HG03558 (cell line): Measurements from ENCODE around the gene SFTPB.
"Not testable (repeated sequence)": the region's sequence is repeated elsewhere in the genome, so short reads cannot be mapped to it uniquely, and the experiment has no call there.

ENCODE experiments used
- ATAC-seq: cut with Tn5 transposase; IDR thresholded peaks from one replicate; pipeline ENCODE4 v1.9.1; 2021; ENCODE audit warnings: moderate number of reproducible peaks; ENCODE audit not compliant: unreplicated experiment; ENCODE audit errors: extremely low read depth

SFTPB gene

DNA sequence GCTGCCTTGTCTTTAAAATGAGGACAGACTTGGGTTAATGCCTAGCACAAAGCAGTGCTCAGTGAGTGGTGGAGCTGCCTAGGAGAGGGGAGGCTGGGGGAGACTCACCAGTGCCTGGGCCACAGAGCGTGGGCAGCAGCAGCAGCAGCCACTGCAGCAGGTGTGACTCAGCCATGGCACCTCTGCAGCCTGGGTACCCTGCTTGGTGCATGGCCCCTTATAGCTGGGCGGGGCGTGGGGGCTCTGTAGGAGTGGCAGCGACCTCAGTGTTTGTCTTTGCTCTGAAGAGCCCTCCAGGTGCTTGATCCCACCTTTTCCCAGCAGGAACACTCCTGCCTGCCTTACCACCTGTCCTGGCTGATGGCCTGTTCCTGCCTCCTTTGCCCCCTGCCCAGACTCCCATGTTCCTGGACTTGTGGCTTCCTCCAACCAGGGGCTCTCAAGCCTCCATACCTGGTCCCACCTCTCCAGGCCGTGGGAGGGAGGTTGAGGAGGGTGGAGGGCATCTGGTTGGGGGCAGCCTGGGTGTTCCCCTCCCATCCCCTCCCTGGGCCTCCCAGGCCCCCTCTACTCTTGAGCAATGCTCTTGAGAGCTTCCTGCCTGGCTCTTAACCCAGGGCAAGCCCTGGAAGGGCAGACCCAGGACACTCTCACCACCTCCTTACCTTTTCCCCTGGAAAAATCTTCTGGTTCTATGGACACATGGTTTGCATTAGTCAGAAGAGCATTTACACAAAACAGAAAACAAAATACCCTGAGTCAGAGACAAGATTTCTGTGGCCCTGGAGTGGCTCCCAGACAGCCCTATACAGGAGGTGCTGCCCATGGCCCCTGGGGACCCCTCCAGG lies at the start of gene SFTPB:
SFTPB (minus strand) TSS at position 191 of the 848 bp plus-strand sequence; CDS start at position 175, 16 bp downstream.
- ATAC-seq: no peak

DNA sequence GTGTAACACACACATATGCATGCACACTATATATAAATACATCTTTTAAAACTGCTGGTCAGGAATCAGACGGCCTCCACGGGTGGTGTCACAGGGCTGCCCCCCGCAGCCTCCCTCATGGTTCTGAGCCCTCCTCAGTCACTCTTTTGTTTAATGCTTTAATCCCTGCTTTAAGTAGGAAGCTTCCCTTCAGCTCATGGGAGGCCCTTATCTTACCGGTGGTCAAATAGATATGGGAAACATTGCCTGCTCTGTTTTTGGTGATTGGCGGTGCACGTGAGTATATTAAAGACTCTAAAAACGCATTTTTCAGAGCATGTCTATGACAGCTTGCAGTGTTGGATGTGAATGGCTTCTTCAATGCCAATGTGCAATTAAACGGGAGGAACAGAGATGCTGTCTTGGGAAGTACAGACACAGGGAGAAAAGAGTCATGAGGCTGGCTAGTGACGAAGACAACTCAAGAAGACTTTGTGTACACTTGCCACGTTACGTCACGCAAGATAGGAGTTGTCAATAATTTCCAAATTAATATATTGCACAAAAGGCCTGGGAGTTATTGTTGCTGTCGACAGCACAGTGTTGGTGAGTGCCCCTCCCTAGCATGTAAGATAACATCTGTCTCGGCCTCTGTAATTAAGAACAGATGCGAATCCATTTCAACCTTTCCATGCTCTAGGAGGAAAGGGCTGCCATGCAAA lies 49.5 kb upstream of the SFTPB start:
- ATAC-seq: no peak

DNA sequence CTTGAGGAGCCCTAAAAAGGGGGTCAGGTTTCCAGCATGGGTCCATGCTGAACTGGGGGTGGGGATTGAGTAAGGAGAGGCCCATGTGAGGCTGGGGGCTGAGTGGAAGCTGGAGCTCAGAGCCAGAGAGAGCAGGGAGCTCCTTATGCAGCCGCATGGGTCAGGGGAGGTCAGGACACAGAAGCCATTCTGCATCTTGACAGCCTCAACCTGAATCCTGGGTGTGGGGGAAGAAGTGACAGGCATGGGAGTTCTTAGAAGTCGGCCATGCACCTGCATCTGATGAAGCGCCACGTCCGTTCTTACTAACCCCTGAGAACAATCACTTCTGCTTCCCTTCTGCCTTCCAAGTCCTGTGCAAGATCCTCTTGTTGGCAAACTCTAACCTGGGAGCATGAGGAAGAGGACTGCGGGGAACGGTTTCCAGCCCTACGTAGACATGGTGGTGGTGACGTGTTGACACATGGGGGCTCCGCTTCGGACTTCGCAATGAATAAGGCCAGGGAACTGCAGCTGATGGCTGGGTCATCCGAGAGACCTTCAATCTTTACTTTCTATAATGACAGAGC lies 48.4 kb upstream of the SFTPB start:
- ATAC-seq: no peak

DNA sequence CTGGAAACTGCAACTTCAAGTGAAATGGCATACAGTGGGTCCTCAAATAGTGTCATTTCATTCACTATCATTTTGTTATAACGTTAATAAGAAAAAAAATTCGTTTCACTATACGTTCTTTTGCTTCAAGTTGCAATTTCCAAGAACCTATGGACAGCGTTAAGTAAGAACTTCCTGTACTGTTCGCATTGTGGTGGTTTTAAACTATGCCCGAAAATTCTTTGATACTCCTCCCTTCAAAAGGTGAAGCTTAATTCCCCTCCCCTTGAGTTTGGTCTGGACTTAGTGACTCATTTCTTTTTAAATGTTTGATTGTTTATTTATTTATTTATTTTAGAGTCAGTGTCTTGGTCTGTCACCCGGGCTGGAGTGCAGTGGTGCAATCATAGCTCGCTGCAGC lies 46.8 kb upstream of the SFTPB start:
- no peak for ATAC-seq

DNA sequence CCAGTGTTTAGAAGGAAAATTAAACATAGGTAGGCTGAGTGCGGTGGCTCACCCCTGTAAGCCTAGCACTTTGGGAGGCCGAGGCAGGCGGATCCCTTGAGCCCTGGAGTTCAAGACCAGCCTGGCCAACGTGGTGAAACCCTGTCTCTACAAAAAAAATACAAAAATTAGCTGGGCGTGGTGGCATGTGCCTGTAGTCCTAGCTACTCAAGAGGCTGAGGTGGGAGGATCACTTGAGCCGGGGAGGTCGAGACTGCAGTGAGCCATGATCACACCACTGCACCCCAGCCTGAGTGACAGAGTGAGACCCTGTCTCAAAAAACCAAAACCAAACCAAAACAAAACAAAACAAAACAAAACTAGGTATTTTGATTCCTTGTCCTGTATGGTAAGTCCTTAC lies 46.4 kb upstream of the SFTPB start:
- ATAC-seq: not testable (repeated sequence)

DNA sequence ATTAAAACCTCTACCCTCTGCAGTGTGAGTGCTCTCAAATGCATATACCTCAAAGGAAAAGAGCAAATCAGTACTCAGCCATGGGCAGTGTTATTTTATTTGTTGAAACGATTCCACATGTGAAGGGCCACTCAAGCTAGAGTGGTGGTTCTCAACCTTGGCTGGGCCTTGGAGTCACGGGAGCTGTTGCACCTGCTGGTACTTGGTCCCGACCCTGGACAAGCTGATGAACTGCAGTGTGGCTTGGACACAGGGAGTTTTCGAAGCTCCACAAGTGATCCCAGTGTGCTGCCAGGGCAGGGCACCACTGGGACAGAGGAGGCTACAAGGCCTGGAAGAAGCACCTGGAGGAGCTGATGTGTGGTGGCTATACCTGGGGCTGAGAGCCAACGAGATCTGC lies 45.8 kb upstream of the SFTPB start:
- no peak for ATAC-seq

DNA sequence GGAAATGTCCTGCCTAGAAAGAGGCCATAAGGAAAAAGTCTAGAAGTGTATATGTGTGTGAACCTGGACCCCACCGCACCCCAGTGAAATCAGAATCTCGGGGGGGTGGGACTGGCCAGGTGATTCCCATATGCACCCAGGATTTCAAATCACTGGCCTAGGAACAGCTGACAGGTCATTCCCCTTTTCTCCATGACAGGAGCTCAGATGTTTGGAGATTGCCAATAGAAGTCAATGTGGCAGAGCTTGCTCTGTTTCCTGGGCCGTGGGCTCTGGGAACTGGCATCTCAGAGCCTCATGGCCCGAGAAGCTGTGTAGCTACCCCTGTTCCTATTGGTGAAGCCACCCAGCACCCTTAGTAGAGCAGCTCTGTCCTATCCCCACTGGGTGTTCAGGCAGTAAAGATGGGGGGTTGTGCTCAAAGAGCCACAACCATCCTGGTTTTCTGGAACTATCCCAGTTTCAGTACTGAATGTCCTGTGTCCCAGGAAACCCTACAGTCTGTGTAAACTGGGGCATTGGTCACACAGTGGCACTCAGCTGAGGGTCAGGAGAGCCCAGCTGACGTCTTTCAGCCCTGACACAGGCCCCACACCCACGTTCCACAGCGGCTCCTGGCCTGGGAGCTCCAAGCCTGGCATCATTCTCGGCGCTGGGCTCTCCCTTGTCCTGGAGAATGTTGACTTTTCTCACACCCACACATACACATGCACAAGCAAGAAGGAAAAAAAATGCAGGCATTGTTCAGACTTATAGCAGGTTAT lies 45.0 kb upstream of the SFTPB start:
- no peak for ATAC-seq

DNA sequence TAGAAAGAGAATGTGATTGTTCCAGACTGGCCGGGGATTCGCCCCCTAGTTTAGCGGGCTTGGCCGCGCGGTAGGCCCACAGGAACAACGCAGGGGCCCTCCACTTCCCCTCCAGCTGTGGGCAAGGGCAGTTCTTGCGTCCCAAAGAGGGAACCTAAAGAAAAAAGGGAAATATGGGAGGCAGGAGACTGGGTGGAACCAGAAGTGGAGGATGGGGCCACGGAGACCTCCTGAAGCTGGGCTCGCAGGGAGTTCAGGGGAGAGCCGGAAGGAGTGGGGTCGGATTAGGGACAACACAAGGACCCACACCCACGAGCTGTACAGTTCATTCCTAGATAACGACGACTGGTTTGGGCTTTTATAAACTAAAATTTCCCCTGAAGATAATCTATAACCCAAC lies 44.3 kb upstream of the SFTPB start:
- ATAC-seq: no peak

DNA sequence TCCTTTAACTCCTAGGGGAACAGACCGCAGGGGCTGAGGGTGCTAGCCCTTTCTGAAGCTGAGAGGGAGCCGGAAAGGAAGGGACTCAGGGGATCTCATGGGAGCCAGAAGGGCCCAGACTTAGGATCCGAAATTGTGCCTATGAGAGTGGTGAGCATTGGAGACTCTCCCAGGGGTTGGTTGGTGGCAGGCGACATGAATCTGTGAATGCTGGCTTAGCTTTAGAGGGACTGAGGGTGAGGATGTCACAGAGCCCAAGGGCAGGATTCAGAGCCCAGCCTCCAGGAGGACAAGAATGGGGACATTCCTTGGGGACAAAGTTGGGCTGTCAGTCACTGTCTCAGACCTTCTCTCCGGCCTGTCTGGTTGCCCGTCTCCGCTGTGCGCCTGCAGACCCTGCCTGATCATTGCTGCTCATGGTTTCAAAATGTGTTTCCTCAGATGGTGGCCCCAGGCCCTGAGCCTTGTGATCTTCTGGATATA lies 43.6 kb upstream of the SFTPB start:
- ATAC-seq: no peak

DNA sequence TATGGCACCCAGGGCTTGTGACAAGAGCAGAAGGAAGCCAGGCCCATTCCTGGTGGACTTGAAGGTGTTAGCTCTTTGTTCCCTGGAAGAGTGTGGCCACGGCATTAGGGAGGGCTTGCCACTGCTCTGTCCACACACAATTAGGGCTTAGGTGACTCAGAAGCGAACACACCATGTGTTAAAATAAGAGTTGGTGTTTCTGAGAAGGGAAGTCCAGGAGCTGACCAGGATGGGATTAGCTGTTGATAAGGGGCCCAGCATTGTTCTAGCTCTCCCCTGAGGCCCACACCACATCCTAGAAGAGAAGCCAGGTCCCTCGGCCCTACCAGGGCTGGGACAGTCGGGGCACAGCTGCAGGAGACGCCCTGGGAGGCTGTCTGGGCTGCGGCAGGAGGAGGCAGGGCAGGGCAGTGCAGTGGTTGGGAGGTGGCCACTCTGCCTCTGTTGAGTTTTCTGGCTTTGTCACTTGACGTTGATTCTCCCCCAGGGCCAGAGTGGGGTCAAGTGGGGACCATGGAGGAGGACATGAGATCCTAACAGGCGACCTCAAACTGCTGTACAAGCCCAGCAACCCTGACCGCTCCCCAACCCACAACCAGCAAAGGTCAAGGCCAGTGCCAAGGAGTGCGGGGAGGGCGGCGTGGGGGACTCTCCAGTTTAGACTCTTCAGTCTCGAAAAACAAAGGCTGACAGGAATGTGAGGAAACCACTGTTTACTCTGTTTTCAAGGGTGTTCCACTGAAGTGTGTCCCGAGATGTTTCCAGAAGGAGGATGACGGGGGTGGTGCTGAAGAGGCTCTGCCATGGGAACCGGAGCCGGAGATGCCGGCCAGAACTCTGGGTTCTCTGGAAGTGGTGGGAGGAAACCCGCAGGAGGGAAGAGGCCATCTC lies 42.9 kb upstream of the SFTPB start:
- no peak for ATAC-seq

DNA sequence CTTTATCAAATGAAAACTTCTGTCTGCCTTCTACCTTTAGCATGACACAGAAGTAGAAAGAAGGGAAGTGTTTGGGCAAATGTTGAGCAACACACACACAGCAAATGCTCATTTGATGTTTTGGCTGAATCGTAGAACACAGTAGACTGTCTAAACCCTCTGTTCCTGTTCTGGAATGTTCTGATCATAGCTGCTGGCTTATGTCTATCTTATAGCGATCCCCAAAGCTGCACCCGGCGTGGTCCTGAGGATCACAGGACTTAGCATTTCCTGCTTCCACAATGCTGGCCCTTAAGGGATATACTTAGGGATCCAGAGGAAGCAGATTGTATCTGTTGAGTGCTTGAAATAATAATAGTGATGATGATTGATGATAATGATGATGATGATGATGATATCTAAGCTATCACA lies 41.4 kb upstream of the SFTPB start:
- no peak for ATAC-seq

DNA sequence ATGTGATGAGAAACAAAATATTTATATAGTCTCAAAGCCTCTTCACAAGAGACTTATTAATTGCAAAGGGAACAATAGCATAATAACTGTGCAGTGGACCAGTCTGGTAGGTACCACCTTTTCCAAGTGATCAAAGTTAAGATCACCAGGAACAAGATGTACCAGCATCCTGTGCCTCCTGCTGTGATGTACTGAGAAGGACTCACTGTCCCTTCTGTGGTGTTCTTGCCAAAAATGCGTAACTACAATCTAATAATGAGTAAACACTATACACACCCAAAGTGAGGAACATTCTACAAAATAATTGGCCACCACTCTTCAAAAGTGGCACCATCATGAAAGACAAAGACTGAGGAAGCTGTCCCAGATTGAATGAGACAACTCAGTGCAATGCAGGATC lies 40.6 kb upstream of the SFTPB start:
- no peak for ATAC-seq

DNA sequence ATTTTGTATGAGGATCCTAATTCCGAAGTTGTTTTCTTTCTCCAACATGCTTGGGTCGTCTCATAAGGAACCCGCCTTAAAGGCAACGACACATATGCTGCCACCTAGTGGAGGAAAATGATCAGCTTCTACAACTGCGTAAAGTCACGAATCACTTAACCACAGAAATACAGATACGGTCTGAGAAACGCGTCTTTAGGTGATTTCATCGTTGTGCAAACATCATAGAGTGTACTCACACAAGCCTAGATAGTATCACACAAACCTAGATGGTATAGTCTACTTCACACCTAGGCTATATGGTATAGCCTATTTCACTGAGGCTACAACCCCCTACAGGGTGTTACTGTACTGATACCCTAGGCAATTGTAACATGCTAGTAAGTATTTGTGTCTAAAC lies 39.3 kb upstream of the SFTPB start:
- no peak for ATAC-seq

DNA sequence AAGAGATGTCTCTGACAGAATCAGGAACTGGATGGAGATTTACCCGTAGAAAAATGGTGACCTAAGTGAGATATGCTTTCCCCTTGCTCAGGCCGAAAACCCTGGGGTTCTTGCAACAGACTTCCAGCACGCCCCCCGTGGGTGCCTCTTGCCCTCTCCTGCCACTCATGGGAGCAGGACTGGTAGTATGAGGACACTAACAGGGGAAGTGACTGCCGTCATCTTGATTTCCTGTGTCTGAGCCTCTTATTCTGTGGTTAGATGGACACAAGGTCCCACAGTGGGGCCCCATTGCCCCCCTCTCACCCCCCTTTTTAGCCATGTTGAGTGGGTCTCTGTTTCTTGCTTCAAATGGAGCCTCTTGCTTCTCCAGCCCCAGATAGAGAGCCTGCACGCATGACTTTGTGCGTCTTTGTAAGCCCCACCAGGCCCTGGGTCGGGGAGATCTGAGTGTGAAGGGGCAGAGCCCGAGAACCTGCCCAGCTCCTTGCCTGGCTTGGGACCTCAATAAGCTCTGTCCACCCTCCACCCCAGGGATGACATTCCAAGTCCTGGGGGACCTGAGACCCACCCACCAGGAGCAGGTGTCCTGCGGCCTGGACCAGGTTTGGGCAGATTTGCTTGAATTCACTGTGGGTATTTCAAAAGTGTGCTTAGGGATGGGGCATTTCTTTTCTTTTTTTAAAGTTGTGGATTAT lies 38.7 kb upstream of the SFTPB start:
- no peak for ATAC-seq

DNA sequence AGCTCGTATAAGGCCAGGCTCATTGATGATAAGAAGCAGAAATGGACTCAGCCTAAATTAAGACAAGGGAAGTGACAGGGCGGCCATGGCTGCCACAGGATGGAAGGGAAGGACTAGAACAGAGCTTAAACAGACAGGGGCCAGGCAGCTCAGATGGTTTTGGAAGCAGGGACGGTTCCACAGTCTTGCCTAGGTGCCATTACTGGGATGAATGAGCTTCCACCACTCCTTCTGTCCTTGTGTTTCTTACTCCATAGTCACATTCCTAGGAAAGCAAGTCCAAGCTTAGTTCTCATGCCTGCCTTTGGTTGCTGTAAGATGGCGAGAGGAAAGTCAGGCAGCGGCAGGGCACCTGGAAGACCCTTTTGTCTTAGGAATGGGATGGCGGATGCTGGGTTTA lies 38.1 kb upstream of the SFTPB start:
- ATAC-seq: no peak

DNA sequence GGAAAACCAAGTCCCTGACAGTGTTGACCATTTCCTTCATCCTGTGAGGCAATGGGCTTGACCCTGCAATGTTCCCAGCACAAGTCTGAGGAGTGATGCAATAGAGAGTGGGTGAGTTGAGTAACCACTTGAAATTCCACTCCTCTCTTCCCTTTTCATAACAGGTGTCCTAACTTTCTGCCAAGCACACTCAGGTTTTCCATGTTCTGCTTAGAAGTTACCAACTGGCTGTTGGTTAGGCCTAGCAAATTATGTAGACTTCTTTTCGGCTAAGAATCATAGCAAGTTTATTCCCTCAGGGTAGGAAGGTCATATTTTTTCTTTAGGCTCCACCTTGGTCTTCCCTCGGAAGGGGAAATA lies 37.7 kb upstream of the SFTPB start:
- ATAC-seq: no peak

DNA sequence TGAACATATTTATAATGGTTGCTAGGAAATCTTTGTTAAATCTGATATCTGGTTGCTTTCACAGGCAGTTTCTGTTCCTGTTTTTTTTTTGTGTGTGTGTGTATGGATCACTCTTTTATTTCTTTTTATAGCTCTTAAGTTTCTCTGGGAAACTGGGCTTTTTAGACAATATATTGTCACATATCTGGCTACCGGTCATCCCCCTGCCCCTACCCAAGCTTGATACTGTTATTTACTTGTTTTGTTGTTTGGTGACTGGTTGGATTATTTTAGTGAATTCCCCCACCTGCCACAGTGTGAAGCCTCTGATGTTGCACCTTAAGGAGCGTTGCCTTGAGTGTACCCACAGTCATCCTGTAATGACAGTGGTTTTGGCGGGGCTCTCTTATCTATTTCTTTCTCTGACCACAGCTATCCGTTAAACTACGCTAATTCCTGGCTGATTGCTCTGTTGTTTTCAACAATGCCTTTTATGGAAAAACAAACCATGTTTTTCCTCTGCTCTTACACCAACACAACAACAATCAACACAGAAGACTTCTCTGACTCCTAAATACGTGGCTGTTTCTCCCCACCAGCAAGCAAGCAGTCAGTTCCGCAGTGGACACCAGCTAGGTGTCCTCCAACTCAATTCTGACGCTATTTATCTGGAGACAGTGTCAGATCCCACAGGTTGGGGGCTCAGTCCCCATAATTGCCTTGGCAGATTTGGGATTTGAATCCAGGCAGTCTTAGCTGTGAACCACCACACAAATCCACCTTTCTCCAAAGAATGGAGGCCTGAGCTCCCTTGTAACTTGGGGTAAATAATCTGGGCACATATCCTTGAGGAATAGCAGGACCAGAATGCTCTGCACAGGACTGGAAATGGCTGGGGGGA lies 37.0 kb upstream of the SFTPB start:
- ATAC-seq: no peak

DNA sequence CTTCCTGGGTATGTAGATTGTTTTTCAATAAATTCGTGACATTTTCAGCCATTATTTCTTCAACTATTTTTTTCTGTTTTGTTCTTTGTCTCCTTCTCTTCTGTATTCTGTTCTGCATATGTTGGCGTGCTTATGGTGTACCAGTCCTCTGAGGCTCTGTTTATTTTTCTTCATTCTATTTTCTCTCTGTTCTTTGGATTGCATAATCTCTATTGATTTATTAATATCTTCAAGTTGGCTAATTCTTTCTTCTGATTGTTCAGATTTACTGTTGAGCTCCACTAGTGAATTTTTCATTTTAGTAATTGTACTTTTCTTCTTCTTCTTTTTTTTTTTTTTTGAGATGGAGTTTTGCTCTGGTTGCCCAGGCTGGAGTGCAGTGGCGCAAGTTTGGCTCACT lies 36.0 kb upstream of the SFTPB start:
- no peak for ATAC-seq
